SK-N-SH (cell line): Measurements from ENCODE around the gene SLFNL1.

Experiments used
- CHD2 ChIP-seq: fragments of 150-350 bp; IDR thresholded peaks from 2 replicates; pipeline ENCODE4 v1.6.1; 2018; ENCODE audit warnings: low read length; ENCODE audit not compliant: partially characterized antibody
- FOXJ3 ChIP-seq: sonication (generic); formaldehyde crosslinking; IDR thresholded peaks from 2 replicates; pipeline ENCODE4 v1.5.1; 2020; ENCODE audit warnings: mild to moderate bottlenecking, missing genetic modification reagents
- GABPA ChIP-seq: IDR thresholded peaks from 2 replicates; pipeline ENCODE4 v1.4.0; 2012; ENCODE audit warnings: low read depth, mild to moderate bottlenecking
- MEF2A ChIP-seq: IDR thresholded peaks from 2 replicates; pipeline ENCODE4 v1.4.0; 2012; ENCODE audit warnings: low read depth, borderline replicate concordance
- MXI1 ChIP-seq: IDR thresholded peaks from 2 replicates; pipeline ENCODE4 v1.6.1; 2012; ENCODE audit warnings: mild to moderate bottlenecking, low read depth, low read length, improper control_type of control experiment
- NFIC ChIP-seq: IDR thresholded peaks from 2 replicates; pipeline ENCODE4 v1.4.0; 2012; ENCODE audit warnings: borderline replicate concordance
- NRF1 ChIP-seq: IDR thresholded peaks from 2 replicates; pipeline ENCODE4 v1.6.1; 2012; ENCODE audit warnings: low read depth, mild to moderate bottlenecking, low read length
- POLR2AphosphoS5 ChIP-seq: IDR thresholded peaks from 2 replicates; pipeline ENCODE4 v1.6.1; 2012; ENCODE audit warnings: low read depth, low read length
- RCOR1 ChIP-seq: fragments of 150-350 bp; IDR thresholded peaks from 2 replicates; pipeline ENCODE4 v1.6.1; 2017; ENCODE audit warnings: antibody characterized with exemption, low read length
- TAF1 ChIP-seq: IDR thresholded peaks from 2 replicates; pipeline ENCODE4 v1.6.1; 2012; ENCODE audit warnings: low read depth, mild to moderate bottlenecking, low read length, moderate library complexity, borderline replicate concordance
- TEAD4 ChIP-seq: IDR thresholded peaks from 2 replicates; pipeline ENCODE4 v1.4.0; 2012; ENCODE audit warnings: mild to moderate bottlenecking, borderline replicate concordance; ENCODE audit not compliant: insufficient read depth
- TF ChIP-seq, protein P1 (sequence below): fragments of 200-600 bp; sonication (generic); IDR thresholded peaks from 2 replicates; pipeline ENCODE4 v1.6.1; 2017; ENCODE audit warnings: antibody characterized with exemption, mild to moderate bottlenecking, moderate library complexity
- TF ChIP-seq, protein P2 (sequence below): IDR thresholded peaks from 2 replicates; pipeline ENCODE4 v1.6.1; 2012; ENCODE audit warnings: mild to moderate bottlenecking, low read depth, low read length, moderate library complexity
- TF ChIP-seq, protein P3 (sequence below): IDR thresholded peaks from 2 replicates; pipeline ENCODE4 v1.4.0; 2012; ENCODE audit warnings: low read depth

DNA sequence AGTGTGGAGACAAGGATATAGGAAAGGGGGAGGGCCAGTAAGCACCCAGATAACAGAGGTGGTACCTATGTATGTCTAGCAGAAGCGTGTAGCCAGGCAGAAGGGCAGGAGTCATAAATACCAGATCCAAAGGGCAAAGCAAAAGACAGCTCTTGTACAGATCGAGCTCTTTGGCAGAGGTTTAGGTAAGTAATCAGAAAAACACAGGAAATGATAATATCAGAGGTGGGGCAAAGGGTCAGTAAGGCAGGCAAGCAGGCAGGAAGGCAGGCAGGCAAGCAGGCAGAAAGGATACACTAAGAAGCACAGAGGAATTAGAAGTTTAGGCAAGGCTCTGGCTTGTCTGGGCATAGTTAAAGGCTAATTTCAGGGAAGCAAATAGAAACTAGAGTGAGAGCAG lies 22.7 kb upstream of the SLFNL1 start:
- TF ChIP-seq, protein P1, sequence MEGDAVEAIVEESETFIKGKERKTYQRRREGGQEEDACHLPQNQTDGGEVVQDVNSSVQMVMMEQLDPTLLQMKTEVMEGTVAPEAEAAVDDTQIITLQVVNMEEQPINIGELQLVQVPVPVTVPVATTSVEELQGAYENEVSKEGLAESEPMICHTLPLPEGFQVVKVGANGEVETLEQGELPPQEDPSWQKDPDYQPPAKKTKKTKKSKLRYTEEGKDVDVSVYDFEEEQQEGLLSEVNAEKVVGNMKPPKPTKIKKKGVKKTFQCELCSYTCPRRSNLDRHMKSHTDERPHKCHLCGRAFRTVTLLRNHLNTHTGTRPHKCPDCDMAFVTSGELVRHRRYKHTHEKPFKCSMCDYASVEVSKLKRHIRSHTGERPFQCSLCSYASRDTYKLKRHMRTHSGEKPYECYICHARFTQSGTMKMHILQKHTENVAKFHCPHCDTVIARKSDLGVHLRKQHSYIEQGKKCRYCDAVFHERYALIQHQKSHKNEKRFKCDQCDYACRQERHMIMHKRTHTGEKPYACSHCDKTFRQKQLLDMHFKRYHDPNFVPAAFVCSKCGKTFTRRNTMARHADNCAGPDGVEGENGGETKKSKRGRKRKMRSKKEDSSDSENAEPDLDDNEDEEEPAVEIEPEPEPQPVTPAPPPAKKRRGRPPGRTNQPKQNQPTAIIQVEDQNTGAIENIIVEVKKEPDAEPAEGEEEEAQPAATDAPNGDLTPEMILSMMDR: no peak
- no peak for TF ChIP-seq NRF1
- TF ChIP-seq TEAD4: no peak
- no peak for TF ChIP-seq MEF2A
- no peak for TF ChIP-seq TAF1
- TF ChIP-seq POLR2AphosphoS5: no peak
- TF ChIP-seq, protein P2, sequence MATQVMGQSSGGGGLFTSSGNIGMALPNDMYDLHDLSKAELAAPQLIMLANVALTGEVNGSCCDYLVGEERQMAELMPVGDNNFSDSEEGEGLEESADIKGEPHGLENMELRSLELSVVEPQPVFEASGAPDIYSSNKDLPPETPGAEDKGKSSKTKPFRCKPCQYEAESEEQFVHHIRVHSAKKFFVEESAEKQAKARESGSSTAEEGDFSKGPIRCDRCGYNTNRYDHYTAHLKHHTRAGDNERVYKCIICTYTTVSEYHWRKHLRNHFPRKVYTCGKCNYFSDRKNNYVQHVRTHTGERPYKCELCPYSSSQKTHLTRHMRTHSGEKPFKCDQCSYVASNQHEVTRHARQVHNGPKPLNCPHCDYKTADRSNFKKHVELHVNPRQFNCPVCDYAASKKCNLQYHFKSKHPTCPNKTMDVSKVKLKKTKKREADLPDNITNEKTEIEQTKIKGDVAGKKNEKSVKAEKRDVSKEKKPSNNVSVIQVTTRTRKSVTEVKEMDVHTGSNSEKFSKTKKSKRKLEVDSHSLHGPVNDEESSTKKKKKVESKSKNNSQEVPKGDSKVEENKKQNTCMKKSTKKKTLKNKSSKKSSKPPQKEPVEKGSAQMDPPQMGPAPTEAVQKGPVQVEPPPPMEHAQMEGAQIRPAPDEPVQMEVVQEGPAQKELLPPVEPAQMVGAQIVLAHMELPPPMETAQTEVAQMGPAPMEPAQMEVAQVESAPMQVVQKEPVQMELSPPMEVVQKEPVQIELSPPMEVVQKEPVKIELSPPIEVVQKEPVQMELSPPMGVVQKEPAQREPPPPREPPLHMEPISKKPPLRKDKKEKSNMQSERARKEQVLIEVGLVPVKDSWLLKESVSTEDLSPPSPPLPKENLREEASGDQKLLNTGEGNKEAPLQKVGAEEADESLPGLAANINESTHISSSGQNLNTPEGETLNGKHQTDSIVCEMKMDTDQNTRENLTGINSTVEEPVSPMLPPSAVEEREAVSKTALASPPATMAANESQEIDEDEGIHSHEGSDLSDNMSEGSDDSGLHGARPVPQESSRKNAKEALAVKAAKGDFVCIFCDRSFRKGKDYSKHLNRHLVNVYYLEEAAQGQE: no peak
- no peak for TF ChIP-seq MXI1
- no peak for TF ChIP-seq NFIC
- TF ChIP-seq FOXJ3 (CRISPR knock-in tag): no peak
- no peak for TF ChIP-seq GABPA
- TF ChIP-seq, protein P3, sequence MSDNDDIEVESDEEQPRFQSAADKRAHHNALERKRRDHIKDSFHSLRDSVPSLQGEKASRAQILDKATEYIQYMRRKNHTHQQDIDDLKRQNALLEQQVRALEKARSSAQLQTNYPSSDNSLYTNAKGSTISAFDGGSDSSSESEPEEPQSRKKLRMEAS: no peak
- TF ChIP-seq RCOR1: no peak
- no peak for TF ChIP-seq CHD2
